SHP77 (cell line): ENCODE results near the gene COL13A1.

ENCODE experiments used
- DNase-seq, 2 experiments: peaks; one replicate each; lab custom pipeline; 2025; lab: John Stamatoyannopoulos, UW

COL13A1 gene

DNA sequence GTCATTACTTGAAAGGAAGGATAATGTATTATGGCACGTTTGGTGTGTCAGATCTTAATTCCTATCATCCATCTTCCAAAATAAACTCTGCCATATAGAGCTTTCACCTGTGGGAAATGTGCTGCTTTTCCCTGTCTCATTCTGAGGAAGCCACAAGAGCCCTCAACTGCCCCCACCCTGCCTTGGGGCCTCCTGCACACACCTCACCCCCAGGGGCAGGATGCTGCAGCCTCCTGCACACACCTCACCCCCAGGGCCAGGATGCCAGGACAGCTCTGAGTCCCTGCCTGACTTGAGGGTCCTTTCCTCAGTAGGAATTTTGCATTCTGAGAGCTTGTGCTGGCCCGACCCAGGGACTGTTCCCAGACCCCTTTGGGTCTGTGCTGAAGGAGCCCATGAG, 67.1 kb downstream of the COL13A1 start:
- DNase-seq = no peak

DNA sequence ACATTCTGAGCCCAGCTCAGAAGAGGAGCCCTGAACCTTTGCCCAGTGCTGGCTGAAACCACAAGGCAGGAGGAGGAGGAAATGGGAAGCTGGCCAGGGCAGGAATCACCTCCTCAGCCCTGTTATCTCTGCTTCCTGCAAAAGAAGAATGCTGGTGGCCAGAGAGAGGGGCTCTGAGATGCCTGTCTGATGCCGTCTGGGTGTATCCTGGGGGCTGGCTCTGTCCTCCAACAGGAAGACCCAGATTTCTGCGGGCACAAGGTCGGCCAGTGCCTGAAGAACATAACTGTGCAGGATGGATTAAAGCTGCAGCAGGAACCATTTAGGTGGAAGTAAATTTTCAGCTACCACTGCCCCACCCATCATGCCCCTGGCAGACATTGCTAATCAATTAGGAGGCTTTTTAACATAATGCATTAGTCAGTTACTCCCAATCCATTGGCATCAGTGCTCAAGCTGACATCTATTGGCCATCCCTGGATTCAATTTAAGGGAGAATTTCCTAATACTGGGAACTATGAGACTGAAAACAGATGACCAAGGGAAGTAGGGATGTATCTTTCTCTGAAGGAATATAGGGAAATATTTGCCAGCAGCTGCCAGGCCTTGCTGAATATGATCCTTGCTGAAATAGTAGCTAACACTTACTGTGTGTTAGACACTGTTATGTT, 67.7 kb downstream of the COL13A1 start:
- DNase-seq = no peak

DNA sequence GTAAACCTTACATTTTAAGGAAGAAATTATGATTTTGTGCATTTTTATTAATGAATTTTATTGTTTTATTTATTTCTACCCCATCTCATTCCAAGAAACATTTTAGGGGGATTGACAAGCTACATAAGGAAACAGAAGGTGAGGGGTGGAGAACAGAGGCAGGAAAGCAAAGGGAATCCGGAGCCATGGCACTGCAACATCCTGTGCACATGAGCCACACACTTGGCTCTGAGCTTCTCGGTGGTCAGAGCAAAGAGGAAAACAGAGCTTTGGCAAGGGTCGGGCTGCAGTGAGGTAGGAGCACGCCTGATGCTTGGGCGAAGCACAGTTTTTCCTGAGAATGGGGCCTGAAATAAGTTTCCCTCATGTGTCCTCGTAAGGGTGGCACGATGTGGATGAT, 68.9 kb downstream of the COL13A1 start:
- no peak for DNase-seq

- no peak for DNase-seq
Observed at GRCh38 chr10:69871074-69871473, 69.4 kb downstream of the COL13A1 start.

GRCh38 chr10:69872323-69872722, 70.6 kb downstream of the COL13A1 start:
- DNase-seq = no peak

DNA sequence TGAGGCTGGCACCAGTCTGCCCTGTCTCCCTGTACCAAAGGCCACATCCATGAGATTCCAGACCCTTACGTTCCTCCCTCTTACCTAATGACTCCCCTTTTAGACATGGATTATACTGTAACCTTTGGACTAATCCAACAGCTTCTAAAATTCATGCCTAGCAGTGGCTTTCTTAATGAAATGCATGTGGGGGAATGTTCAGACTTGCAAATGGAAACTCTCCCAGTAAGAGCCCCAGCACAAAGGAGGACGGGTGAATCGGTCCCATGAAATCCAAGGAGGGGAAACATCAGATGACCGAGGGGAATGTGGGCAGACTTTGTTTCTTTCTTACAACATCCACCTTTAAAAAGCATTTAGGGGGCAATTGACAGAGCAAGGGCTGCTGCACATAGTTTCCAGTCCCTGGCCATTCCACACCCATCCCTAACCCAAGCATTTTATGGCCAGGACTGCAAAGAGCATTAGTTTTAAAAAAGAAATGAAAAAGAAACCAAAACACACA, 71.5 kb downstream of the COL13A1 start:
- no peak for DNase-seq

GRCh38 chr10:69874449-69874848, 72.7 kb downstream of the COL13A1 start:
- no peak for DNase-seq

- DNase-seq = no peak
Observed at GRCh38 chr10:69875856-69876255, 74.2 kb downstream of the COL13A1 start.

DNA sequence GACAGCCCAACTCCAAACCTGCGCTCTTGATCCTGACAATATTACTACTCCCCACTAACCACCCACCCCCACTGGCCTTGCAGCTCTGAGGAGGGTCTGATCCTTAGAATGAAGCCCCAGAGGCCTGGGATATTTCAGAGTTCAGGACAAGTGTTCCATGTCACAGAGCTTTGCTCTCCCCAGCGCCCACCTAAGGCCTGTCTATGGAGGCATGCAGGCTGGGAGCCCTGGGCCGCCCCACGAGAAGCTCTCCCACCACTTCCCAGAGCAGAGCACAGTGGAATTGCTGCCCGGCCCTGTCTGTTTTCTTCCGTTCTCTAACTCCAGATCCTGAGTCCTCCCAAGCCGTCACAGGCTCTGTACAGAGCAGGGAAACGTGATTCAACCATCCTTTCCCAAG, 74.6 kb downstream of the COL13A1 start:
- no peak for DNase-seq

DNA sequence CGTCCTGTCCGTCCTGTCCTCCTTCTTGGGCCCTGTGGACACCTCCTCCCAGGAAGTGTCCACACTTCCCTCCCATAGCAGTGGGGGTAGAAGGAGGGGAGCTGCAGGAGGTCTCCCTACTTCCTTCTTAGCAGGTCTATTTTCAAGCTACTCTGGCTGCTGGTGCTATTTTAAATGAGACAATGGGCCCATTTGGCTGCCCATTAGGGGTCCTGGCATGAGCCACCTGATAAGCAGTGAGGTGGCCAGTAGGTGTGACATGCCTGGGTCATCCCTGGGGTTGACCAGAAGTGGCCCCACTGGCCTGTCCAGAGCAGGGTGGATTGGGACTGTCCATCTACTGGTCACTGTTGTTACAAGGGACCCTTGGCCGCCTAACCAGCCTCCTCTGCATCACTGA, 75.2 kb downstream of the COL13A1 start:
- no peak for DNase-seq

DNA sequence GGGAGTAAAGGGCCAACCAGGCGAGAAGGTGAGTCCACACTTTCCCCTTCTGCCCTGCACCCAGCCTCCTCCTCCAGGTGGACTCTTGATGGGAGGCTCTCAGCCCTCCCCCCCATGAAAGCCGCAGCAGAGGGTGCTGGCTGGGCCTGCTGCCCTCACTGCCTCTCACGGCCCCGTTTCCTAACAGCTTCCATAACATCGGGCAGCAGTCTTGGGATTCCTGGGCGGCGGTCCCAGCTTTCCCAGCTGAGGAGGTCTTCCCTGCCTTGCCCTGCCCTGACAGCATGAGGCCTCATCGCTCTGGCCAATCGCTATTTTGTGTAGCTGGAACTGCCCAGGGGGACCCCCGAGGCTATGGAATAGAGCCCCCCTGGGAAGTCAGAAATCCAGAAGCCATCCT, 76.3 kb downstream of the COL13A1 start:
- DNase-seq = no peak

DNA sequence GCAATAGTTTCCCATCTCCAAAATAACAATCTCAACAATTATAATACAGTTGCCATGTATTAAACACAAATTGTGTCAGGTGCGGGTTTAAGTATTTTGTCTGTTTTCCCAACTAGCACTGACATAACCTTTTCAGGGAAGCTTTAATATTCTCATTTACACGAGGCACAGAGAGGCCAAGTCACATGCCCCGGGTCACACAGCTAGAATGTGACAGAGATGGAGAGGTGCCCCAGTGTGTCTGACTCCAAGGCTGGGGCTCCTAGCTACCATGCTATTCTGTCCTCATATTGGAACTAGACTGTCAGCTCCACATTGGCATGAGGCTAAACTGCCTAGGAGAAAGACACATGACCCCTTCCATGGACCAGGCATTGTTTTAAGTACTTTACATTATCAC, 77.2 kb downstream of the COL13A1 start:
- DNase-seq = no peak

- no peak for DNase-seq
Observed at GRCh38 chr10:69879634-69880257, 78.0 kb downstream of the COL13A1 start.

- DNase-seq = no peak
Observed at GRCh38 chr10:69880301-69881081, 78.8 kb downstream of the COL13A1 start.

DNA sequence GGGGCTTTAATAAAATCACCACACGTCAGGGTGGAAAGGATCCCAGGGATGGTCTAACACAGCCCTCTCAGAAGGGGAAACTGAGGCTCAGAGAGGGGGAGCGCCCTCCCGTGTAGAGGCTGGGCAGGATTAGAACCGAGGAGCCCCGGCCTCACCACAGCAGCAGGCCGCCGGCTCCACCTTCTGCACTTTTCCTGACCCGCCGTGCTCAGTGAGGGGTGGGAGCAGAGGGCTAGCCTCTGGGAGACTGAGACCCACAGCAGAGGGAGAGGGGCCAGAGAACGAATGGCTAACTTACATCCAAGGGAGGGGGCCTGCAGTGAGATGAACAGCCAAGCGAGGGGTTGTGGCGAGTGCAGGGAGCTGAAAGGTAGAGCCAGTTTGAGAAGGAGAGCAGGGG, 79.5 kb downstream of the COL13A1 start:
- DNase-seq = no peak

GRCh38 chr10:69883310-69884023, 81.8 kb downstream of the COL13A1 start:
- DNase-seq = no peak

DNA sequence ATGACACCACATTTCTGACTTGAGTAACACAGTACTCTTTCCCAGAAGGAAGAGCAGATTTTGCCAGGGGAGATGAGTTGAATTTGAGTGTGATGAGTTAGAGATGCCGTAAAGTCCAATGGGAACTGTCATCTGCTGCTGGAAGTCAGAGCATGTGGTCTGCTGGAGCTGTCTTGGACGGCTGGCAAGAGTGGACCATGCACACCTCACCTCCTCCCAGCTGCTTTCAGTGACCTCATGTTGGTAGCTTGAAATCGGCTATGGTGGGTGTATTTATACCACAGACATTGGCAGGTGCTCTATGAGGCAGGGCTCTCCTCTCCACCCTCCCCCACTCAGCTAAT, 82.3 kb downstream of the COL13A1 start:
- no peak for DNase-seq

GRCh38 chr10:69884686-69885085, 83.0 kb downstream of the COL13A1 start:
- no peak for DNase-seq

- no peak for DNase-seq
Observed at GRCh38 chr10:69885379-69886013, 83.8 kb downstream of the COL13A1 start.

DNA sequence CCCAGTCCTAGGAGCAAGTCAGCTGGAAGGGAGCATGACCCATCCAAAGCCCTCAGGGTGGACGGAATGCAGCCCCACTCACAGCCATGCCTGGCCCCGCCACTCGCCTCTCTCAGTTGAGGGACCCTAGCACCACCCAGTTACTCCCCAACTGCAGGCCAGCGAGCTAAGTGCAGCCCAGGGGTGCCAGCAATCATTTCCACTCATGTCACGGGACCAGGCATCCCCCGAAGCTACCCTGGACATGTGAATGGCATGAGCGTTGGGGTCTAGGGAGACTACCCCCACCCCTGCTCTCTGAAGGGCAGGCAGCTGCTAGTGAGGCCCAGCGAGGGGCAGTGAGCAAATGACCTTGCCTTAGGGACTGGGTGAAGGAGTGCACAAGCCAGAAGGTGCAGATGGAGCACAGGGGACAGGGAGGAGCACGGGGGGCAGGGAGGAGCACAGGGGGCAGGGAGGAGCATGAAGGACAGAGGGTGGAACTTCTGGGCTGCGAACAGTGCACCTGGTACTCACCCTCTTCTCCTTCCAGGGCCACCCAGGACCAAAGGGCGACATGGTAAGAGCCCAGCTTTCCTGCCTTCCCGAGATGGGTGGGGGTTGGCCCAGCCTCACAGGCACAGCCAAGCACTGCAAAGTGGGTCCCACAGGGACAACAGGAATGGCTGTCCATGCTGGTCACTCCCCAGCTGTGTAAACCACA, 87.3 kb downstream of the COL13A1 start:
- DNase-seq = no peak

DNA sequence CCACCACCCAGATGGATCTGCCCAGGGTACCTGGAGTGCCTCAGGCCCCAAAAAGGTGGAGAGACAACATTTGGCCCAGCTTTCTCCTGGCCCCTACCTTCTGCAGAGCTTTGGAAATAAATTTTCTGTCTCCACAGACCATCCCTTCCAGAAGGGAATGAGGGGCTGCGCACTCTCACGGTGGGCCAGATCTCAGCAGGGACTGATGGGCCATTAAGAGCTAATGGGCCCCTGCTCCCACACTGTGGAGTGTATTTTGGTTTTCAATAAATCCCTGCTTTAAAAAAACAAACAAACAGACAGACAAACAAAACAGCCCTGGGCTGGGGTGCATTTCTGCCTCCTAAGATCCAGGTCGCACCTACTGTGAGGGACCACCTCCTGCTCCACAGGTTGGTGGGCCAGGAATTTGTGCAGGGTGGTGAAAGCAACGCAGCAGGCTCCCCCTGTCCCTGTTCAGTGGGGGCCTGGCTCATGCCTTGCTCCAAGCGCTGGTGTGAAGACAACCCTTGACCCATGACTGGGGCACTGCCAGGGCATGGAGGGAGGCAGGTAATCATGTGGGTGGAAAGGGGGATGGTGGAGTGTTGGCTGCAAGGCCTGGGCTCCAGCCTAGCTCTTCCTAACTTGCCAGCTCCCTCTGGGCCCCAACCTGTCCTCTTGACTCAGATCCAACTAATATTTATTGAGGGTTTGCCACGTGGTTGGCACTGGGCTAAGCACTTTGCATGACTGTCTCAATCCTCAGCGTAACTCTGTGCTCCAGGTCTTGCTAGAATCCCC, 88.5 kb downstream of the COL13A1 start:
- DNase-seq = no peak
